Ammon's horn (tissue), 1 donor: Measurements from ENCODE around the gene PPP2CA.
"Not testable (repeated sequence)": the region's sequence is repeated elsewhere in the genome, so short reads cannot be mapped to it uniquely, and the experiment has no call there.

Source experiments
- DNase-seq: peaks from one replicate; pipeline ENCODE4 v3.0.0-alpha.2; 2016; ENCODE audit warnings: low spot score

The PPP2CA gene

GRCh38 chr5:134245101-134245604 is 19.3 kb upstream of the PPP2CA start:
- DNase-seq: peak; percentile 60

DNA sequence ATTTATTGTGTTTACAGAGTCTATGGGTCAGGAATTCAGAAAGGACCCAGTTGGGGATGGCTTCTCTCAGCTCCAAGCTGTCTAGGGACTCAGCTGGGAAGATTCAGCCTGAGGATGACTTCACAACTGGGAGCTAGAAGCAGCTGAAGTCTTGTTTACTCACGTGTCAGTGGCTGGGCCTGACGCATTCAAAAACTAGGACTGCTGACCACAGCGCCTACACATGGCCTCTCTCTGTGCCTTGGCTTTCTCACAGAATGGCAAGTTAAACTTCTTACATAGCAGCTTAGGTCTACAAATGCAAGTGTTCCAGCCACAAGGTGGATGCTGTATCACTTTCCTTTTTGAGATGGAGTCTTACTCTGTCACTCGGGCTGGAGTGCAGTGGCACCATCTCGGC is 16.3 kb upstream of the PPP2CA start:
- peak; percentile 63 for DNase-seq

- peak; percentile 76 for DNase-seq
These were observed 14.6 kb upstream of the PPP2CA start for GRCh38 chr5:134240421-134240962.

DNA sequence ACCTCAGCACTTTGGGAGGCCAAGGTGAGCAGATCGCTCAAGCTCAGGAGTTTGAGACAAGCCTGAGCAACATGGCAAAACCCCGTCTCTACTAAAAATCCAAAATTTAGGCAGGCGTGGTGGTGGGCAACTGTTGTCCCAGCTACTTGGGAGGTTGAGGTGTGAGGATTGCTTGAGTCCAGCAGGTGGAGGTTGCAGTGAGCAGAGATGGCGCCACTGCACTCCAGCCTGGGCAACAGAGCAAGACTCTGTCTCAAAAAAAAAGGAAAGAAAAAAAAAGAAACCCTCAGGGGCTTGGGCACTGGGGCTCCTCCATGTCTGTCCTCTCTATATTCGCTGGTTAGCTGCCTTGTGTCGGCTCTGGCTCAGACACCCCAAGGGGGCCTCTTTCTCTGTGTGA is 10.9 kb upstream of the PPP2CA start:
- no peak for DNase-seq

DNA sequence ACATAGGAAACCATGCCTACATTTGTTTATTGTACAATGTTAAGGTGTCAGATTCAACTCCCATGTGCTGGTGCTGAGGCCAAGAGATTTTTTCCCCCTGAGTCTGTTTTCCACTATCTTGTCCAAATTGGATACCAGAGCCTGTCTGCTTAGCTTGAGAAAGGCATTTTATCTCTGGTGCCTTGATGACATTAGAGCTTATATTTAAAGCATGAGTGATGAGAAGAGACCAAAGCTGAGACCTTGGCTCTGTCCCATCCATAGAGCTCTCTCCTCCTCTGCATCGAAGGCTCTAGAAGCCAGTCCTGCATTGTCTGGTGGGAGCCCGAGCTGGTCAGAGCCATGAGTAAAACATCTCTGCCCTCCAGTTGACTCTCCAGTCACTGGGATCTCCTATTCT is 10.4 kb upstream of the PPP2CA start:
- no peak for DNase-seq

GRCh38 chr5:134228624-134229023 is 2.8 kb upstream of the PPP2CA start:
- no peak for DNase-seq

DNA sequence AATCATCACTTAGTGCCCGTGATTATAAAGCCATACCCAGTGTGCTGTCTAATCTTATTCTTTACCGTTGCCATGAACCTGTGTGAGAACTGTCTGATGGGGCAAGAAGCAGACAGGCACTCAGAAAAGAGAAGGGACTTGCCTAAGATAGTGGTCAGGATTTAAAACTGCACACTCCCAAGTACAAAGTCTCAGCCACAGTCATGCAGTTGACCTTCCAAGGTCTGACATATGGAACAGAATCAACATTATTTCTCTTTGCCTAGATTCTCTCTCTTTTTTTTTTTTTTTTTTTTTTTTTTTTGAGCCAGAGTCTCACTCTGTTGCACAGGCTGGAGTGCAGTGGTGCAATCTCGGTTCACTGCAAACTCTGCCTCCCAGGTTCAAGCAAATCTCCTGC is 1.9 kb upstream of the PPP2CA start:
- no peak for DNase-seq

GRCh38 chr5:134227259-134227658 is 1.4 kb upstream of the PPP2CA start:
- DNase-seq: peak; percentile 52

DNA sequence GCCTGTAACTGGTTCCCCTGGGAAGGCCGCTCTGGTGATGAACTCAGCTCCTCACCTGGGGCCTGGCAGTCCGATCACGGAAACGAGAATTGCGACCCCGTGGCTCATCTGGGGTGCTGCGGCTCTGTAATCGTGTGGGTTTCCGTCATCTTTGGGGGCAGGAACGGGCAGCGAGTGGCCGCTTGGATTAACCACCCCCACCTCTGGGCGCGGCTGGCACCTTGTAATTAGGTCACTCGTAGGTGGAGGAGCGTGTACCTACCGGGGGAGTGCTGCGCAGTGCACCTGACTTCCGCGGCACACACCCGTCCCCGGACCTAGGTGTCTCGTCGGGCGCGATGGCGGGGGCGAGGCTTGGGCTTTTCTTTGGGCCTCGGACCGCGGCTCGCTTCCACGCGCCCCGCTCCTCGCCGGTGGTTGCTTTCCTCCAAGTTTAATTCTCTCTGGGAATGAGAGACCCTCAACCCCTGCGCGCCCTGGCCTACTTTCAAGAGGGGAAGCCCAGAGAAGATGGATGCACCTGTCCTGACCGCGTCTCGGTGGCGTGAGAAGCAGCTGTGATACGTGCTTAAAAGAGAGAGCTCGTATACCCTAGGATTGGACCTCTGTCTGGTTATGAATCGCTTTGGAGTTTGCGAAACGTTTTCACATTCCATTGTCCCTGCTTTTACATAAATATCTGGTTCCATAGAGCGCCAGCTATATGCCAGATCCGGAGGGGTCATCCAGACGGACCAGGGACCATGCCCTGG is 744 bp upstream of the PPP2CA start:
- no peak for DNase-seq

DNA sequence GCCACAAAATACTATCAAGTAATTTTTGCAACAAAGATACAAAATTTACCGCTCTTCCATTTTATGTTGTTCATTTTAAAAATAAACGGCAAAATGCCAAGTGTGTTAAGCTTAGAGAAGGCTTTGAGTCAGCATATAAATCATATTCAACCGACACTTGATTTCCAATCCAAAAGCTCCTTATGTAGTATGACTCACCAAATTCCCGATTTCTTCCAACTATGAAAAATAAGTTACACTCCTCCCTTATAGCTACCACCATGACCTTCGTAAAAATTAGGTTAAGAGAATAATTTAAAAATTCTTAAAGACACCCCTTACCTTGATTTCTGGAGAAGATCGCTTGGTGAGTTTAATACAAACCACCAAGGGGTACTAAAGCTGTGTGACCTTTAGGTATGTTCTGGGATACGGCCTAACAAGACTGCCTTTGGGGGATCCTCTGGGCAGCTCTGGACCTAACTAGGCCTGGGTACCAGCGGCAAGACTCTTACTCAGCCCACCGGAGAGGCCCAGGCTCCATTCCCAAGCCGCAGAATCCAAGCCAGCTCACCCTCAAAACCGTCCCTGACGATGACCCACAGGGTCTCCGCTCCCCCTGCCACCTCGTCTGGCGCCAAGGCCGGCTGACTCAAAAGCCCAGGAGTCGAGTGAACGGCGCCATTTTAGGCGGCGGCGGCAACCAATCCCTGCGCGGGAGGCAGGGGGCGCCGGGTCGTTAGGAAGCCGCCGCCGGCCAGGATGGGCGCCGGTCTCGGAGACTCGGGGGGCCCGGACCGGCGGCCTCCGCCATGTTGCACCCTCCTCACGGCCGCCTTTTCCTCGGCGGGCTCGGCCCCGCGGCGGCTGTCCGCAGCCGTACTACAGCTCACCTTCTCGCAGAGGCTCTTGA is 739 bp downstream of the PPP2CA start:
- DNase-seq: peak; percentile 61

- no peak for DNase-seq
These were observed 2.2 kb downstream of the PPP2CA start for GRCh38 chr5:134223406-134224248.

GRCh38 chr5:134221690-134222089 is 4.2 kb downstream of the PPP2CA start:
- DNase-seq: not testable (repeated sequence)

- no peak for DNase-seq
These were observed 10.1 kb downstream of the PPP2CA start for GRCh38 chr5:134215757-134216156.

- not testable (repeated sequence) for DNase-seq
These were observed 14.4 kb downstream of the PPP2CA start for GRCh38 chr5:134211263-134212031.

GRCh38 chr5:134209477-134210245 is 16.2 kb downstream of the PPP2CA start:
- DNase-seq: no peak

DNA sequence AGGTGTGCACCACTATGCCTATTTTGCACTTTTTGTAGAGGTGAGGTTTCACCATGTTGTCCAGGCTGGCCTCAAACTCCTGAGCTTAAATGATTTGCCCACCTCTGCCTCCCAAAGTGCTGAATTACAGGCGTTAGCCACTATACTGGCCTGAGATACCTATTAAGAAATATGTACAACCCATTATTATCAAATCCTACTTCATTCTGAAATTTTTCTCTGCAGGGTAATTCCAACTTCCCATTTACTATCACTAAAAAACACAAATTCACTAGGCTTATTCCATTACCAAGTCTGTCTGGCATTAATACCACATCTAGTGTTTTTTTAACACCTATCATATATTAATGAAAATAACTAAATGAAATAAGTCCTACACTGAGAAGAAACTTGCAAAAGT is 18.2 kb downstream of the PPP2CA start:
- no peak for DNase-seq

- no peak for DNase-seq
These were observed 19.2 kb downstream of the PPP2CA start for GRCh38 chr5:134206627-134207160.

GRCh38 chr5:134204575-134204974 is 21.3 kb downstream of the PPP2CA start:
- DNase-seq: no peak

DNA sequence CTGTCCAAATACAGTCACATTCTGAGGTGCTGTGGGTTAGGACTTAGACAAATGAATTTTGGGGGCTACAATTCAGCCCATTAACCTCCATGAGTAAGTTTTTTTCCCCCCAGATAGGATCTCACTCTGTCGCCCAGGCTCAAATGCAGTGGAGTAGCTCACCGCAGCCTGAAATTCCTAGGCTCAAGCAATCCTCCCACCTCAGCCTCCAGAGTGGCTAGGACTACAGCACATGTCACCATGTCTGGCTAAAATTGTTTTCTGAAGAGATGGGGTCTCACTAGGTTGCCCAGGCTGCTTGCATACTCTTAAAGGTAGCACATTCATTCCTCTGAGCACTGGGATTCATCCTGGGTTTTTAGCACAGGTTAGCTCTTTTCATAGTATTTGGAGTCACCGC is 22.2 kb downstream of the PPP2CA start:
- no peak for DNase-seq

DNA sequence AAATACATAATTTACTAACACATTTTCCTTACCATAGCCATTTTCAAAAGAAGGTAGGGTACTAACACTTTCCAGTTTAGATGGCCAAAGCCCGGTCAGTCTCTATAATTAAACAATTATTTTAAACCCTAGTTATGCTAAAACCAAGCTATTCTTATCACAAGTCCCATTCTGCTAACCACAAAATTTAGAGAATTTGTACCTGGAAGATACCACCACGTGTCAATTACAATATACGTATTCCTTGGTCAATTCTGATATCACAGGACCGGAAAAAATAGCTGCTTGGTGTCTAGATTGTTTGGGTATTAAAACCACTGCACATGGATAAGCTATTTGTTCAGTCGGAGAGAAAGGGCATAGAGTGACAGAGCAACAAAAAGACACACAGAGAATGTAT is 30.2 kb downstream of the PPP2CA start:
- DNase-seq: no peak
